Fibroblast of lung (primary cell): Measurements from ENCODE around the gene DMXL2. TPM values are rescaled to one million over a fixed set of nuclear protein-coding genes. Genes with fewer than 3 reads are reported as not detected.

Source experiments
- DNase-seq, 2 donors: peaks; one replicate each; pipeline versions ENCODE4 v3.0.0 to v3.0.0-alpha.2; 2010; ENCODE audit warnings: low read depth in 2 of 2
- H2AFZ ChIP-seq: 2 replicates; pipeline ENCODE4 v1.5.1; 2012; ENCODE audit warnings: low read length, control low read depth, inconsistent platforms
- H3K27ac ChIP-seq: 2 replicates; pipeline ENCODE4 v1.5.1; 2011; ENCODE audit warnings: low read length, control low read depth; ENCODE audit not compliant: insufficient read depth
- H3K27me3 ChIP-seq: 2 replicates; pipeline ENCODE4 v1.5.1; 2011; ENCODE audit warnings: mild to moderate bottlenecking, low read length; ENCODE audit not compliant: control insufficient read depth, insufficient read depth
- H3K36me3 ChIP-seq: 2 replicates; pipeline ENCODE4 v1.5.1; 2011; ENCODE audit warnings: low read length; ENCODE audit not compliant: control insufficient read depth, insufficient read depth
- H3K4me1 ChIP-seq: 2 replicates; pipeline ENCODE4 v1.5.1; 2011; ENCODE audit warnings: low read length; ENCODE audit not compliant: control insufficient read depth, insufficient read depth; ENCODE audit errors: extremely low read depth
- H3K4me2 ChIP-seq: 2 replicates; pipeline ENCODE4 v1.5.1; 2011; ENCODE audit warnings: low read length, control low read depth; ENCODE audit not compliant: insufficient read depth; ENCODE audit errors: extremely low read depth
- H3K4me3 ChIP-seq, 4 experiments: fragments of 200-600 bp in 1 of 4; sonication (generic) in 1 of 4; replicated peaks in 1 of 4; 2 replicates each; pipeline ENCODE4 v1.5.1; 2011 to 2016; ENCODE audit warnings: low read length in 4 of 4, low read depth in 3 of 4, mild to moderate bottlenecking in 3 of 4, control low read depth in 2 of 4, inconsistent platforms in 1 of 4, mixed read lengths in 1 of 4; ENCODE audit not compliant: insufficient read depth in 1 of 4; ENCODE audit errors: control extremely low read depth in 1 of 4
- H3K79me2 ChIP-seq: 2 replicates; pipeline ENCODE4 v1.5.1; 2012; ENCODE audit warnings: mild to moderate bottlenecking, low read length, inconsistent platforms; ENCODE audit not compliant: control insufficient read depth, insufficient read depth
- H3K9ac ChIP-seq: 2 replicates; pipeline ENCODE4 v1.5.1; 2011; ENCODE audit warnings: mild to moderate bottlenecking, low read length, control low read depth; ENCODE audit not compliant: insufficient read depth
- H3K9me3 ChIP-seq: 2 replicates; pipeline ENCODE4 v1.5.1; 2012; ENCODE audit warnings: low read depth, low read length; ENCODE audit not compliant: control insufficient read depth, insufficient read depth
- H4K20me1 ChIP-seq: 2 replicates; pipeline ENCODE4 v1.5.1; 2011; ENCODE audit warnings: low read length; ENCODE audit not compliant: control insufficient read depth, insufficient read depth; ENCODE audit errors: extremely low read depth
- CTCF ChIP-seq, 2 donors: IDR thresholded peaks in 1 of 2; conservative IDR thresholded peaks in 1 of 2; 1 replicate in 1 of 2; 2 replicates in 1 of 2; pipeline ENCODE4 v1.5.1; 2011 to 2012; ENCODE audit warnings: low read length in 2 of 2, control low read depth in 1 of 2, inconsistent platforms in 1 of 2, low read depth in 1 of 2, mild to moderate bottlenecking in 1 of 2
- EZH2 ChIP-seq: IDR thresholded peaks from 2 replicates; pipeline ENCODE4 v1.5.1; 2012; ENCODE audit warnings: low read length, control low read depth, mild to moderate bottlenecking; ENCODE audit errors: missing control alignments
- polyA plus RNA-seq, 2 donors: library from polyadenylated mRNA; depleted of rRNA in 1 of 2; stranded (reverse) in 1 of 2; unstranded in 1 of 2; fragments of >200 nt; gene quantifications; 2 replicates each; pipeline ENCODE4 v1.2.1, GENCODE V29; 2011 to 2012; ENCODE audit warnings: missing spikeins in 1 of 2
- total RNA-seq: library from RNA; depleted of rRNA; stranded (reverse); fragments of >200 nt; gene quantifications from 2 replicates; pipeline ENCODE4 v1.2.1, GENCODE V29; 2014

The DMXL2 gene
- total and polyA plus RNA-seq, 2 donors (not counting 1 experiment from before 2014, with no cell fraction given): 9.4 to 31.2 TPM

GRCh38 chr15:51629612-51630011 is 7.0 kb upstream of the DMXL2 start:
- no peaks in the 10 kb centered on the region for H3K36me3 ChIP-seq
- no peak overlapping the region for H3K27ac ChIP-seq
- no peaks in the 10 kb centered on the region for H3K4me1 ChIP-seq
- no peaks in the 10 kb centered on the region for H3K9me3 ChIP-seq
- no peak for TF ChIP-seq EZH2
- no peak for TF ChIP-seq CTCF (conservative IDR thresholded peaks at IDR 0.05 in 1 of 2, IDR thresholded peaks at IDR 0.05 in 1 of 2; ENCODE audit: low read depth in 1 of 2, low read length in 2 of 2)
- no peak overlapping the region for H3K9ac ChIP-seq
- no peak for DNase-seq
- H3K27me3 ChIP-seq: peaks cover 6% of the 10 kb centered on the region
- H3K4me3 ChIP-seq: no peak overlapping the region
- H3K4me2 ChIP-seq: no peak overlapping the region
- no peaks in the 10 kb centered on the region for H3K79me2 ChIP-seq
- no peak overlapping the region for H2AFZ ChIP-seq
- no peaks in the 10 kb centered on the region for H4K20me1 ChIP-seq

GRCh38 chr15:51625236-51625635 is 2.7 kb upstream of the DMXL2 start:
- H3K27me3 ChIP-seq: peaks cover 2% of the 10 kb centered on the region
- H3K9ac ChIP-seq: no peak overlapping the region
- H3K4me2 ChIP-seq: no peak overlapping the region
- no peak overlapping the region for H3K27ac ChIP-seq
- H3K4me1 ChIP-seq: peaks cover 2% of the 10 kb centered on the region
- H4K20me1 ChIP-seq: no peaks in the 10 kb centered on the region
- no peaks in the 10 kb centered on the region for H3K36me3 ChIP-seq
- no peak for DNase-seq
- peaks cover 7% of the 10 kb centered on the region for H3K79me2 ChIP-seq
- no peak overlapping the region for H3K4me3 ChIP-seq
- no peaks in the 10 kb centered on the region for H3K9me3 ChIP-seq
- H2AFZ ChIP-seq: no peak overlapping the region
- TF ChIP-seq EZH2 (no peak), CTCF (conservative IDR thresholded peaks at IDR 0.05 in 1 of 2, IDR thresholded peaks at IDR 0.05 in 1 of 2; ENCODE audit: low read depth in 1 of 2, low read length in 2 of 2) (no peak)

GRCh38 chr15:51624022-51624421 is 1.5 kb upstream of the DMXL2 start:
- Histone ChIP-seq H2AFZ (no peak overlapping the region), H3K4me2 (no peak overlapping the region), H3K79me2 (peaks cover 9% of the 10 kb centered on the region), H3K4me1 (peaks cover 2% of the 10 kb centered on the region), H3K4me3 (no peak overlapping the region), H3K27ac (no peak overlapping the region), H3K9me3 (no peaks in the 10 kb centered on the region), H3K36me3 (no peaks in the 10 kb centered on the region), H4K20me1 (no peaks in the 10 kb centered on the region), H3K9ac (no peak overlapping the region), H3K27me3 (peaks cover 2% of the 10 kb centered on the region)
- DNase-seq: no peak
- TF ChIP-seq CTCF (conservative IDR thresholded peaks at IDR 0.05 in 1 of 2, IDR thresholded peaks at IDR 0.05 in 1 of 2; ENCODE audit: low read depth in 1 of 2, low read length in 2 of 2): no peak
- no peak for TF ChIP-seq EZH2
